ENCODE data around the gene HPCAL1. TPM values are rescaled to one million over a fixed set of nuclear protein-coding genes. Genes with fewer than 3 reads are reported as not detected.

The HPCAL1 gene
- polyA plus RNA-seq, 3 donors: 82.1 to 99.5 (median 98.0) TPM

GRCh38 chr2:10395893-10396292 is 93.2 kb downstream of the HPCAL1 start:
- no peak overlapping the region for H3K4me3 ChIP-seq (replicated peaks in 1 of 3; ENCODE audit: low read depth in 2 of 3, low read length in 3 of 3)
- H3K36me3 ChIP-seq (replicated peaks in 1 of 2; ENCODE audit: control insufficient read depth in 1 of 2, insufficient read depth in 2 of 2, low read length in 2 of 2): no peaks in the 10 kb centered on the region
- no peaks in the 10 kb centered on the region for H3K9me3 ChIP-seq (replicated peaks in 1 of 2; ENCODE audit: control insufficient read depth in 1 of 2, insufficient read depth in 1 of 2, low read length in 2 of 2)
- Mint-ChIP-seq H3K27ac (peak overlapping the region in 2 of 7 donors; percentile 8 to 69), H3K4me3 (no peak overlapping the region), H3K9me3 (peaks cover 0 to 1% (median 0%) of the 10 kb centered on the region in 7 donors), H3K4me1 (peaks cover 72% of the 10 kb centered on the region), H3K27me3 (ENCODE audit: low read depth in 3 of 3) (peaks cover 0 to 2% (median 0%) of the 10 kb centered on the region in 3 donors), H3K36me3 (peaks cover 15 to 27% of the 10 kb centered on the region in 2 donors)
- H3K9ac ChIP-seq (ENCODE audit: insufficient read depth, low read length, poor library complexity, severe bottlenecking): no peak overlapping the region
- no peak for TF ChIP-seq CTCF (IDR thresholded peaks at IDR 0.05)
- WGBS (ENCODE audit: insufficient coverage): 97% methylated on average over 13 of the region's 14 CpGs
- peaks cover 76% of the 10 kb centered on the region for H3K79me2 ChIP-seq (ENCODE audit: insufficient read depth, low read length)
- H3K27me3 ChIP-seq (ENCODE audit: control insufficient read depth in 2 of 2, insufficient read depth in 2 of 2, low read length in 2 of 2): no peaks in the 10 kb centered on the region
- H2AFZ ChIP-seq (ENCODE audit: insufficient read depth, low read depth, low read length, poor library complexity, severe bottlenecking): no peak overlapping the region
- H3K27ac ChIP-seq (ENCODE audit: low read depth in 1 of 2, low read length in 2 of 2): no peak overlapping the region
- peaks cover 42% of the 10 kb centered on the region for H4K20me1 ChIP-seq (ENCODE audit: insufficient read depth, low read length)
- peaks cover 53 to 66% of the 10 kb centered on the region in 2 donors for H3K4me1 ChIP-seq (ENCODE audit: control insufficient read depth in 1 of 2, insufficient read depth in 2 of 2, low read length in 2 of 2)
- DNase-seq: no peak
- intact Hi-C loops (cut with micrococcal nuclease): no loop called here
- no peak overlapping the region for H3K4me2 ChIP-seq (replicated peaks; ENCODE audit: extremely low read depth, low read length, poor library complexity, severe bottlenecking)

GRCh38 chr2:10396464-10396863 is 93.8 kb downstream of the HPCAL1 start:
- Mint-ChIP-seq H3K27ac (peak overlapping the region in 3 of 7 donors; percentile 8 to 62 (median 37)), H3K9me3 (peaks cover 0 to 1% (median 0%) of the 10 kb centered on the region in 7 donors), H3K27me3 (ENCODE audit: low read depth in 3 of 3) (peaks cover 0 to 2% (median 0%) of the 10 kb centered on the region in 3 donors), H3K36me3 (peaks cover 11 to 27% of the 10 kb centered on the region in 2 donors), H3K4me3 (no peak overlapping the region), H3K4me1 (peaks cover 72% of the 10 kb centered on the region)
- Histone ChIP-seq H4K20me1 (ENCODE audit: insufficient read depth, low read length) (peaks cover 41% of the 10 kb centered on the region), H2AFZ (ENCODE audit: insufficient read depth, low read depth, low read length, poor library complexity, severe bottlenecking) (no peak overlapping the region), H3K4me3 (replicated peaks in 1 of 3; ENCODE audit: low read depth in 2 of 3, low read length in 3 of 3) (no peak overlapping the region), H3K9ac (ENCODE audit: insufficient read depth, low read length, poor library complexity, severe bottlenecking) (no peak overlapping the region), H3K4me1 (ENCODE audit: control insufficient read depth in 1 of 2, insufficient read depth in 2 of 2, low read length in 2 of 2) (peaks cover 55 to 66% of the 10 kb centered on the region in 2 donors), H3K79me2 (ENCODE audit: insufficient read depth, low read length) (peaks cover 76% of the 10 kb centered on the region), H3K4me2 (replicated peaks; ENCODE audit: extremely low read depth, low read length, poor library complexity, severe bottlenecking) (no peak overlapping the region), H3K9me3 (replicated peaks in 1 of 2; ENCODE audit: control insufficient read depth in 1 of 2, insufficient read depth in 1 of 2, low read length in 2 of 2) (no peaks in the 10 kb centered on the region), H3K27me3 (ENCODE audit: control insufficient read depth in 2 of 2, insufficient read depth in 2 of 2, low read length in 2 of 2) (no peaks in the 10 kb centered on the region), H3K36me3 (replicated peaks in 1 of 2; ENCODE audit: control insufficient read depth in 1 of 2, insufficient read depth in 2 of 2, low read length in 2 of 2) (no peaks in the 10 kb centered on the region), H3K27ac (ENCODE audit: low read depth in 1 of 2, low read length in 2 of 2) (no peak overlapping the region)
- intact Hi-C loops (cut with micrococcal nuclease): no loop called here
- WGBS (ENCODE audit: insufficient coverage): 96% methylated on average over 12 of the region's 13 CpGs
- DNase-seq: no peak
- no peak for TF ChIP-seq CTCF (IDR thresholded peaks at IDR 0.05)
